ENCODE measurements around the gene POU2AF2.

The POU2AF2 gene

GRCh38 chr11:111245425-111245824, at the start of gene POU2AF2:
Gene POU2AF2, plus strand, starts transcription at chr11:111245725. Its CDS starts 129 bp downstream, at chr11:111245854.
- peaks cover 10% of the 10 kb centered on the region for H3K27me3 Mint-ChIP-seq (ENCODE audit: low read depth, poor library complexity)
- no peak for DNase-seq
- no peaks in the 10 kb centered on the region for H3K36me3 Mint-ChIP-seq (ENCODE audit: low read depth)
- H3K4me3 Mint-ChIP-seq = no peak within 1 kb of the TSS
- TF ChIP-seq CTCF (IDR thresholded peaks at IDR 0.05) = no peak
- H3K27ac Mint-ChIP-seq = no peak within 1 kb of the TSS
- no peaks in the 10 kb centered on the region for H3K4me1 Mint-ChIP-seq
- H3K9me3 Mint-ChIP-seq = no peaks in the 10 kb centered on the region

GRCh38 chr11:111200010-111200534, 45.5 kb upstream of the POU2AF2 start:
- no peaks in the 10 kb centered on the region for H3K27me3 Mint-ChIP-seq (ENCODE audit: low read depth, poor library complexity)
- H3K4me3 Mint-ChIP-seq = no peak overlapping the region
- no peak for TF ChIP-seq CTCF (IDR thresholded peaks at IDR 0.05)
- DNase-seq = no peak
- H3K9me3 Mint-ChIP-seq = no peaks in the 10 kb centered on the region
- H3K36me3 Mint-ChIP-seq (ENCODE audit: low read depth) = no peaks in the 10 kb centered on the region
- no peak overlapping the region for H3K27ac Mint-ChIP-seq
- H3K4me1 Mint-ChIP-seq = no peaks in the 10 kb centered on the region

GRCh38 chr11:111204211-111204610, 41.3 kb upstream of the POU2AF2 start:
- H3K9me3 Mint-ChIP-seq = no peaks in the 10 kb centered on the region
- H3K36me3 Mint-ChIP-seq (ENCODE audit: low read depth) = no peaks in the 10 kb centered on the region
- H3K27ac Mint-ChIP-seq = no peak overlapping the region
- H3K4me3 Mint-ChIP-seq = no peak overlapping the region
- H3K27me3 Mint-ChIP-seq (ENCODE audit: low read depth, poor library complexity) = no peaks in the 10 kb centered on the region
- no peaks in the 10 kb centered on the region for H3K4me1 Mint-ChIP-seq
- no peak for TF ChIP-seq CTCF (IDR thresholded peaks at IDR 0.05)
- DNase-seq = no peak

- H3K27me3 Mint-ChIP-seq (ENCODE audit: low read depth, poor library complexity) = no peaks in the 10 kb centered on the region
- TF ChIP-seq CTCF (IDR thresholded peaks at IDR 0.05) = no peak
- no peaks in the 10 kb centered on the region for H3K9me3 Mint-ChIP-seq
- no peak overlapping the region for H3K27ac Mint-ChIP-seq
- H3K4me3 Mint-ChIP-seq = no peak overlapping the region
- DNase-seq = no peak
- H3K36me3 Mint-ChIP-seq (ENCODE audit: low read depth) = no peaks in the 10 kb centered on the region
- H3K4me1 Mint-ChIP-seq = no peaks in the 10 kb centered on the region
Measured at GRCh38 chr11:111205632-111206385, 39.7 kb upstream of the POU2AF2 start.

- no peaks in the 10 kb centered on the region for H3K27me3 Mint-ChIP-seq (ENCODE audit: low read depth, poor library complexity)
- H3K9me3 Mint-ChIP-seq = no peaks in the 10 kb centered on the region
- no peak overlapping the region for H3K27ac Mint-ChIP-seq
- no peak for DNase-seq
- TF ChIP-seq CTCF (IDR thresholded peaks at IDR 0.05) = no peak
- no peaks in the 10 kb centered on the region for H3K4me1 Mint-ChIP-seq
- no peaks in the 10 kb centered on the region for H3K36me3 Mint-ChIP-seq (ENCODE audit: low read depth)
- H3K4me3 Mint-ChIP-seq = no peak overlapping the region
Measured at GRCh38 chr11:111206472-111206871, 39.1 kb upstream of the POU2AF2 start.

- Mint-ChIP-seq H3K4me1 (no peaks in the 10 kb centered on the region), H3K36me3 (ENCODE audit: low read depth) (no peaks in the 10 kb centered on the region), H3K9me3 (no peaks in the 10 kb centered on the region), H3K27me3 (ENCODE audit: low read depth, poor library complexity) (no peaks in the 10 kb centered on the region), H3K27ac (no peak overlapping the region), H3K4me3 (no peak overlapping the region)
- no peak for DNase-seq
- TF ChIP-seq CTCF (IDR thresholded peaks at IDR 0.05) = no peak
Measured at GRCh38 chr11:111207213-111207612, 38.3 kb upstream of the POU2AF2 start.

Measured in nephron progenitor cell (in vitro differentiated cells).